ENCODE data around the gene ABHD14A.

GRCh38 chr3:51932471-51933370, 42.1 kb upstream of the ABHD14A start:
- TF ChIP-seq, protein P1, sequence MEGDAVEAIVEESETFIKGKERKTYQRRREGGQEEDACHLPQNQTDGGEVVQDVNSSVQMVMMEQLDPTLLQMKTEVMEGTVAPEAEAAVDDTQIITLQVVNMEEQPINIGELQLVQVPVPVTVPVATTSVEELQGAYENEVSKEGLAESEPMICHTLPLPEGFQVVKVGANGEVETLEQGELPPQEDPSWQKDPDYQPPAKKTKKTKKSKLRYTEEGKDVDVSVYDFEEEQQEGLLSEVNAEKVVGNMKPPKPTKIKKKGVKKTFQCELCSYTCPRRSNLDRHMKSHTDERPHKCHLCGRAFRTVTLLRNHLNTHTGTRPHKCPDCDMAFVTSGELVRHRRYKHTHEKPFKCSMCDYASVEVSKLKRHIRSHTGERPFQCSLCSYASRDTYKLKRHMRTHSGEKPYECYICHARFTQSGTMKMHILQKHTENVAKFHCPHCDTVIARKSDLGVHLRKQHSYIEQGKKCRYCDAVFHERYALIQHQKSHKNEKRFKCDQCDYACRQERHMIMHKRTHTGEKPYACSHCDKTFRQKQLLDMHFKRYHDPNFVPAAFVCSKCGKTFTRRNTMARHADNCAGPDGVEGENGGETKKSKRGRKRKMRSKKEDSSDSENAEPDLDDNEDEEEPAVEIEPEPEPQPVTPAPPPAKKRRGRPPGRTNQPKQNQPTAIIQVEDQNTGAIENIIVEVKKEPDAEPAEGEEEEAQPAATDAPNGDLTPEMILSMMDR (conservative IDR thresholded peaks at IDR 0.05 in 1 of 2, IDR thresholded peaks at IDR 0.05 in 1 of 2; ENCODE audit: extremely low read depth in 1 of 2, insufficient read depth in 1 of 2, low read depth in 1 of 2, low read length in 2 of 2) = no peak
- TF ChIP-seq EZH2 (IDR thresholded peaks at IDR 0.05; ENCODE audit: borderline replicate concordance, low read length) = no peak

Data from mammary epithelial cell (primary cell).